Measurements from ENCODE around the gene PARVB. TPM values are rescaled to one million over a fixed set of nuclear protein-coding genes. Genes with fewer than 3 reads are reported as not detected.

The PARVB gene
- total and polyA plus RNA-seq, 2 experiments from 2014 or later, result 10.2 to 11.2 TPM

GRCh38 chr22:44071781-44072326 is 47.8 kb downstream of the PARVB start:
- Histone ChIP-seq H3K4me2 (no peak overlapping the region), H3K4me3 (no peak overlapping the region), H3K9me3 (ENCODE audit: low read depth) (no peaks in the 10 kb centered on the region), H3K79me2 (no peaks in the 10 kb centered on the region), H3K27me3 (no peaks in the 10 kb centered on the region), H3K27ac (no peak overlapping the region), H3K36me3 (replicated peaks; ENCODE audit: insufficient read depth, low read depth) (no peaks in the 10 kb centered on the region), H3K9me2 (replicated peaks; ENCODE audit: insufficient read depth) (no peaks in the 10 kb centered on the region), H4K20me1 (ENCODE audit: insufficient read depth, poor library complexity, severe bottlenecking) (no peaks in the 10 kb centered on the region), H3K4me1 (ENCODE audit: insufficient read depth) (no peaks in the 10 kb centered on the region), H2AFZ (no peak overlapping the region)
- DNase-seq (ENCODE audit: low spot score), result no peak
- 90% methylated on average over 14 of the region's 14 CpGs for WGBS (ENCODE audit: low lambda C conversion rate, missing lambda C conversion rate)
- TF ChIP-seq EZH2 (IDR thresholded peaks at IDR 0.05; ENCODE audit: borderline replicate concordance), result no peak
- TF ChIP-seq EZH2phosphoT487 (IDR thresholded peaks at IDR 0.05; ENCODE audit: low read depth, severe bottlenecking, unreplicated experiment), result no peak
- no peak for TF ChIP-seq CTCF (IDR thresholded peaks at IDR 0.05; ENCODE audit: poor library complexity)

- Histone ChIP-seq H3K4me1 (ENCODE audit: insufficient read depth) (no peaks in the 10 kb centered on the region), H4K20me1 (ENCODE audit: insufficient read depth, poor library complexity, severe bottlenecking) (no peaks in the 10 kb centered on the region)
- WGBS (ENCODE audit: low lambda C conversion rate, missing lambda C conversion rate), result 86% methylated on average over 11 of the region's 11 CpGs
Observed at GRCh38 chr22:44074337-44074984, 50.4 kb downstream of the PARVB start.

GRCh38 chr22:44075022-44075421 is 50.9 kb downstream of the PARVB start:
- TF ChIP-seq EZH2 (IDR thresholded peaks at IDR 0.05; ENCODE audit: borderline replicate concordance) (no peak), CTCF (IDR thresholded peaks at IDR 0.05; ENCODE audit: poor library complexity) (no peak), EZH2phosphoT487 (IDR thresholded peaks at IDR 0.05; ENCODE audit: low read depth, severe bottlenecking, unreplicated experiment) (no peak)
- no peak overlapping the region for H2AFZ ChIP-seq
- no peaks in the 10 kb centered on the region for H3K4me1 ChIP-seq (ENCODE audit: insufficient read depth)
- no peaks in the 10 kb centered on the region for H3K79me2 ChIP-seq
- H3K27me3 ChIP-seq, result no peaks in the 10 kb centered on the region
- no peaks in the 10 kb centered on the region for H3K9me3 ChIP-seq (ENCODE audit: low read depth)
- no peak overlapping the region for H3K4me2 ChIP-seq
- no peaks in the 10 kb centered on the region for H4K20me1 ChIP-seq (ENCODE audit: insufficient read depth, poor library complexity, severe bottlenecking)
- no peaks in the 10 kb centered on the region for H3K9me2 ChIP-seq (replicated peaks; ENCODE audit: insufficient read depth)
- H3K27ac ChIP-seq, result no peak overlapping the region
- no peak overlapping the region for H3K4me3 ChIP-seq
- 94% methylated on average over 12 of the region's 12 CpGs for WGBS (ENCODE audit: low lambda C conversion rate, missing lambda C conversion rate)
- DNase-seq (ENCODE audit: low spot score), result no peak
- no peaks in the 10 kb centered on the region for H3K36me3 ChIP-seq (replicated peaks; ENCODE audit: insufficient read depth, low read depth)

More at GRCh38 chr22:44074337-44074984, 50.4 kb downstream of the PARVB start:
- Histone ChIP-seq H2AFZ (no peak overlapping the region), H3K4me2 (no peak overlapping the region), H3K79me2 (no peaks in the 10 kb centered on the region), H3K9me2 (replicated peaks; ENCODE audit: insufficient read depth) (no peaks in the 10 kb centered on the region), H3K27ac (no peak overlapping the region), H3K4me3 (no peak overlapping the region), H3K9me3 (ENCODE audit: low read depth) (no peaks in the 10 kb centered on the region), H3K27me3 (no peaks in the 10 kb centered on the region), H3K36me3 (replicated peaks; ENCODE audit: insufficient read depth, low read depth) (no peaks in the 10 kb centered on the region)
- no peak for DNase-seq (ENCODE audit: low spot score)
- TF ChIP-seq CTCF (IDR thresholded peaks at IDR 0.05; ENCODE audit: poor library complexity) (no peak), EZH2phosphoT487 (IDR thresholded peaks at IDR 0.05; ENCODE audit: low read depth, severe bottlenecking, unreplicated experiment) (no peak), EZH2 (IDR thresholded peaks at IDR 0.05; ENCODE audit: borderline replicate concordance) (no peak)
